ENCODE data around the gene SCUBE3.

Gene SCUBE3

DNA sequence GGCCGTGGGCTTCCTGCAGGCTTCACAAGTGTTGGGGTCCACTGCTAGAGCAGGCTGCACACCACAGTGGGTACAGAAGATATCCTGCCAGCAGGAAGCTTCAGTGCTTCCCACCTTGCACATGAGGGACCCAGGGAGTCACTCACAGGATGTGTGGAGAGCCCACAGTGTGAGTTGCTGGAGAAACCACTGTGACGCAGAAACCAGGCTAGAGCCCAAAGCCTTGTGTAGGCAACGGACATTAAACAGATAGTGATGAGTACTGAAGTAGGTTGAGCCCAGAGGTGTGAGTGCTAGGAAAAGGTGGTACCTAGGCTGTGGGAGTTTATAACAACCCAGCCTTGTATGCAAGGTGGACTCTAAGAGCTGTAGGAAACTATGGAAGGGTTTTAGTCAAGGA lies 65.0 kb downstream of the SCUBE3 start:
- no peak for DNase-seq

DNA sequence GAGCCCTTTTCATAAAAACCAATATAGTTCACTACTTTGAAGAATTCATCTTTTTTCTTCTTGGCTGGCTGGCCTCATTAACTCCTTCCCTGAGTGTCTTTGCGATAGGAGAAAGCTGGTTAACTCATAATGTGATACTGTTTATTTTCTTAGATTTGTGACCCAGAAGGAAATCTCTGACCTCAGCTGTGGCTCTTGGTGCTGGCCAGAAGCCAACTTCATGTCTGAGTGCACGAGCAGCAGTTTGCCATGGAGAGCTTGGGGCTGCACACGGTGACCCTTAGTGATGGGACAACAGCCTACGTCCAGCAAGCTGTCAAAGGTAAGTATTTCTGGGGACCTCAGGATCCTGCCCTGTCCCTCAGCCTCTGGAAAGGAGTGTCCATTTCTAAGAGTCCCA lies 67.1 kb downstream of the SCUBE3 start:
- no peak for DNase-seq

DNA sequence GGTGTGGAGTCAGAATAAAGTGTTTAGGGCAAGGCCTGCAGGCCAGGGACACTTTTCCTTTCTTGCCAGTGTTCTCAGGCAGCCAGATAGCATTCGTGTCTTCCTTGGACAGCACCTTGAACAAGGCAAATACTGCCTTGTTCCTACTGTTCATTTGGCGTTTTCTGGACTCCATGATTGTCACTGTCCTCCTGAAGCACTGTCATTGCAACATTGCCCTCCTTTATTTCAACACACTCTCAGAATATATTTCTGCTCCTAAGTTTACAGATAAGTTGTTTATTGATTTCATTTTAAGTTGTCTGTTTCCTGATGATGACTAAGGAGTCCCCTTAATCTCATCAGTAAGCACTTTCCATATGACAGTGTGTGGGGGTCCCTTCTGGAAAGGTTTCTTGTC lies 68.7 kb downstream of the SCUBE3 start:
- DNase-seq, result no peak

DNA sequence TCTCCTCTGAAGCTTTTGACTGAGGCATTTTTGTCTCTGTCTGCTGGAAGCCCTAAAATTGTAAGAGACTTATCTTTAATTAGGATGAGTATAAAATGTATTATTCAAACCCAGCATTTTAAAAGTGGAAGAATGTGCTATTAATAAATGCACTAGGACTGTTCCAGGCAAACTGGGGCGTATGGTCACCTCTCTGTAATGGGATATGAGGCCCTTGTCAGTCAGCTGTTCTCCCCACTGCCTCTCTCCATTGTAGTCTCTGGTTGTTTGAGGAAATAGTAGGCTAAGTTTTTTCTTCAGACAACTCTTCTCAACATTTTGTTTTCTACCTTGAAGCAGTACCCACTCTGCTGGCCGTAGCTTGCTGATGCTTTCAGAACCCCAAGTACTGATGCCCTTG lies 69.6 kb downstream of the SCUBE3 start:
- no peak for DNase-seq

DNA sequence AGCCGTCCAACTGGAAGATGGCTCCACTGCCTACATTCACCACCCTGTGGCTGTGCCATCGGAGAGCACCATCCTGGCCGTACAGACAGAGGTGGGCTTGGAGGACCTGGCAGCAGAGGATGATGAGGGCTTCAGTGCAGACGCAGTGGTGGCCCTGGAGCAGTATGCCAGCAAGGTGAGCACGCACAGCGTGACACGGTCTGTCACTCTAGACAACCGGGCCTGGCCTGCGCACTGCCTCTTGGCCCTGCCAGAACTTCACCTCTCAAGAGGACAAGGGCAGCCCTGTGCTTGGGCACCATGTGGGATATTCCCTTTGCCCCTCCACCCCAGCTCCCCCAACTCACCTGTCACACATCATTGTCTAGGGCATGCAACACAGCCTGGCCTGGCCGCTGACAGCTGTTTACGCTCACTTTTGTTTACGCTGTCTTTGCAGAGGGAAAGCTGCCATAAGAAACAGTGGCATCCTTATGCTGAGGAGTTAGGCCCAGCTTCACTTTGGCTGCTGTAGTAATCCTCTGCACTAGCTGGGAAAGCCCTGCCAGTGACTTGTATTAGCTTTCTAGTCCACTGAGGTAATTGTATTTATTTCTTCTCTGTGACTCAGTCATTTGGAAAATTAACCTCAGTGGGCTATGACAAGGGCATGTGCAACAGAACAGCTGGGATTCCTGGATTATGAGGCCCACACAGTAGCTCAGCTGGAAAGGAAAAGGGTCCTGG lies 74.1 kb downstream of the SCUBE3 start:
- DNase-seq, result no peak

DNA sequence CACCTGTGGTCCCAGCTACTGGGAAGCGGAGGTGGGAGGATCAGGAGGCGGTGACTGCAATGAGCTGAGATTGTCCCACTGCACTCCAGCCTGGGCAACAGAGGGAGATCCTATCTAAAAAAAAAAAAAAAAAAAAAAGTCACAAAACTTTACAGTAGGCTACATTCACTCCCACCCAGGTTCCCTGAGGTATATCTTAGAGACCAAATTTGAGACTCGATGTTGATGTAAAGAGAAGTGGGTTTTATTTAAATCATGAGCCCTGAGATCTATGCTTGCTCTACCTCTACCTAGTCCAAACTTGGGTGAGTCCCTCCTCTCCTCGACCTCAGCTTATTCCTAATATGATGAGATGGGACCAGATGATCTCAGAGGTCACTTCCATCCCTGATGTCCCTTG lies 75.1 kb downstream of the SCUBE3 start:
- DNase-seq, result no peak

DNA sequence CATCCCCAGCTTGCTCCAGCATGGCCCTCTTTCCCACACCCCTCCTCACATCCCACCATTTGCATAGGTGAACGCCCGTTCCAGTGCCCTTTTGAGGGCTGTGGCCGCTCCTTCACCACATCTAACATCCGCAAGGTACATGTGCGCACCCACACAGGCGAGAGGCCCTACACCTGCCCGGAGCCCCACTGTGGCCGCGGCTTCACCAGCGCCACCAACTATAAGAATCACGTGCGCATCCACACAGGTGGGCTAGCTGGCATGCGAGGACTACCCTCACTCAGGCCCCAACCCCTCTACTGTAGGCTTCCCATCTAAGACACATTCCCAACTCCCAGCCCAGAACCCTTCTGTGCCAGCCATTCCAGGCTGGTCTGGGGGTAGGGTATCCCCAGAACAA lies 77.7 kb downstream of the SCUBE3 start:
- no peak for DNase-seq

DNA sequence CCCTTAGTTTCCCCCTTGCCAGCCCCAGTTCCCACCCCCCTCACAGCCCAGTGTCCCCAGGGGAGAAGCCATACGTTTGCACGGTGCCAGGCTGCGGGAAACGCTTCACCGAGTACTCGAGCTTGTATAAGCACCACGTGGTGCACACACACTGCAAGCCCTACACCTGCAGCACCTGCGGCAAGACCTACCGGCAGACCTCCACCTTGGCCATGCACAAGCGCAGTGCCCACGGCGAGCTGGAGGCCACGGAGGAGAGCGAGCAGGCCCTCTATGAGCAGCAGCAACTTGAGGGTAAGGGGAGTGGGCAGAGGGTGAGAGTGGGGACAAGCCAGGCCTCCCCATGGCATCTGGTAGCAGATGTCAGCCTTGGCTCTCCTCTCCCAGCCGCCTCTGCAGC lies 78.7 kb downstream of the SCUBE3 start:
- DNase-seq, result no peak

DNA sequence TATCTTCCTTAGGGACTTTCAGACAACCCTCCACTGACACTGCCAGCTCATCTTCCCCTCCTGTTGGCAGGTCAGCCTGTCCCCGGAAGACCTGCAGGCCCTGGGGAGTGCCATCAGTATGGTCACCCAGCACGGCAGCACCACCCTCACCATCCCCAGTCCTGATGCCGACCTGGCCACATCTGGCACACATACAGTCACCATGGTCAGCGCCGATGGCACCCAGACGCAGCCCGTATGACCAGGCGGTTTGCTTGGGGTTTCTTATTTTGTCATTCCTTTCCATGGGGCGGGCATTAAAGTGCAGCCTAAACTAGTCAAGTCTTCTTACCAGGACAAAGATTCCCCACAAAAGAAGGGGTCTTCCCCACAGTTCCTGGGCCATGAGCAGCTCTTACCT lies 79.9 kb downstream of the SCUBE3 start:
- DNase-seq, result no peak

DNA sequence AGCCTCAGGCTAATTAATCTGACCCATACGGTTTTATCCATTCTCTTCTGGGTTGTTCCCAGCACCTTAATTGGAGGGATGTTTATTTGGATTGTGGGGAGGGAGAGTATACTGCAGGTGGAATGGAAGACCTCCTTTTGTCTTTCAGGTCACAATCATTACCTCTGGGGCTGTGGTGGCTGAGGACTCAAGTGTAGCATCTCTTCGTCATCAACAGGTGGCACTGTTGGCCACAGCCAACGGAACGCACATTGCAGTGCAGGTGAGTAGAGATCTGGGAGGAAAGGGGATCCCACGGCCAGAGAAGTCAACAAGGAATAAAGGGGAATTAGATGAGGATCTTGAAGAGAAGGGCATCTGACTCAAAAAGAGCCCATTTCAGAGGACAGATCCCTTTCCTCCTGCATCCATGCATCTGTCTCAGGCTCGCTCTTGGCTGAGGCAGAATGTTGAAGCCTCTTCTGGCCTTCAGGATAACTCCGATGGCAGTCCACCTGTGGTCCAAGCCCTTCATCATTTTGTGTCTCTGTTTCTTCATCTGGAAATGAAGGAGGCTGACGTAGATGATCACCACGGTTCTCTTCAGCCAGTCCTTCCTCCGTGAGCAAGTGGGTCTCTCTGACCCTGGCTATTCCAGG lies 80.7 kb downstream of the SCUBE3 start:
- DNase-seq, result peak; percentile 28

DNA sequence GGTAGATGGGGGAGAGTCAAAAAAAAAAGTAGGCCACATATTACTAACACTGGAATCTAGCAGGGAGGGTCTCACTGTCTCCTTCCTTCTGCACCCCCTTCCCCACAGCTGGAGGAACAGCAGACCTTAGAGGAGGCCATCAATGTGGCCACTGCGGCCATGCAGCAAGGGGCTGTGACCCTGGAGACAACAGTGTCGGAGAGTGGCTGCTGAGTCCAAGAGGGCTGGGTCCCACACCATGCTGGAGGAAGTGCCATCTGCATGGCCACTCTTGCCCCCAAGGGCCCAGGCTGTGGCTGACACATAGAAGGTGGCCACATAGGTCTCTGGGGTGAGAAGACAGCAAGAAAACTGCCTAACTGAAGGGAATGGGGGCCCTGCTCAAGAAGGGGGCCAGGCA lies 81.3 kb downstream of the SCUBE3 start:
- no peak for DNase-seq

DNA sequence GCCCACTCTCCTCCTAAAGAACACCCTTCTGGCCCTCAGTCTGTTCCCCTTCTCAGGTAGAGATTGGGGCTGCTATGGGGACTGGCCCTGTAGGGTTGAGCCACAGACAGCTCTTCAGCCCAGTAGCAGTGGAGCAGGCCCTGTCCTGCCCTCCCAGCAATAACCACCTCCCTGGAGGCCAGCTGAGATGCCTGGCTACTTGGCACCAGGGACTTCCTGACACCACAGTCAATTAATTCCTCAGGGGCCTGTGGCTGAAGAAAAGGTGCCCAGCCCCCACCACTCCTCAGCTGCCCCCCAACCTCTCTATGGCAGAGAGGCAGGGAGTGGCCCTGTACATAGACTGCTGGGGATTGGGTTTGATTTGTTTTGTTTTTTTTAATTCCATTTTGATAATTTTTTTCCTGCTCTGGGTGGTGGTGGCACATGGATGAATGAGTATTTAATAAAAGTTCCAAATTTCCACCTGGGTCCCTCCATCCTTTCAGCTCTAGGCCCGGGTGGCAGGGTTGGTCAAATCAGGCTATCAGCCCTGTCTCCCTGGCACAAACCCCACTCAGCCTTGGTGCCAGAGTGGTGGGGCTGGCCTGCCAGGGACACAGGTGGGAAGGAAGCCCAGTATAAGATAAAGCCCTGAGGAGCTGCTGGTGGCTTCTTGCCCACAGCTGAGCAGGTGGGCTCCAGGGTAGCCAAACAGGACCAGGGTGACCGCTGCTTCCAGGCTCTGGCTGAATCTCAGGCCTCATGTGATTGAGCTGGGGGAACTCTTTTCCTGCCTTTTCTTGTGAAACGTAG lies 82.0 kb downstream of the SCUBE3 start:
- no peak for DNase-seq

DNA sequence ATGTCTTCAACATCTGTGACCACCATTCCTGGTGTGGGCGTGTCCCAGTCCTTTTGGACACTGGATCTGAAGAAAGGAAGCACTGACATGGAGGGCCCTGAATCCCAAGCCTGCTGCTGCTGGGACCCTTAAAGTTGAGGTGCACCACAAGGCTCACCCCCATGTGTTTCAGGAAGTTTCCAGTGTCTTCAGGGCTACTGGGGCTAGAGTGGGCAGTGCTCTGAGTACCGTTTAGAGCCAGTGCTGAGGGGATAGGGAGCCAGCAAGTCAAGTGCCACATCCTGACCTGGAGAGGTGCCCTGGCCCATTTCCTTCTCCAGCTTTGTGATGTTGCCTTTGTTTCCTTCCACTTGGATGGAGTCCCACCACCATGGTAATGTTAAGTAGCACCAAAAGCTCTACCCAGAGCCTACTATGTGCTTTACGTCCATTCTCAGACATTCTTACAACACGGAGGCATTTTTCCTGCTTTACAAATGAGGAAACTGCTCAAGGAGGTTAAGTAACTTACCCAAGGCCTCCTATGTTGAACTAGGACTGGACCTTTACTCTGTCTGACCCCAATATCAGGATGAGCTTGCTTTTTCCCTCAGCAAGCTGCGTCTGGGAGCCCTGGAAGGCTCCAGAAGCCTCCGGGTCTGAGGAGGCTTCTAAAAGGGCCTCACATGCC lies 83.3 kb downstream of the SCUBE3 start:
- DNase-seq, result no peak

DNA sequence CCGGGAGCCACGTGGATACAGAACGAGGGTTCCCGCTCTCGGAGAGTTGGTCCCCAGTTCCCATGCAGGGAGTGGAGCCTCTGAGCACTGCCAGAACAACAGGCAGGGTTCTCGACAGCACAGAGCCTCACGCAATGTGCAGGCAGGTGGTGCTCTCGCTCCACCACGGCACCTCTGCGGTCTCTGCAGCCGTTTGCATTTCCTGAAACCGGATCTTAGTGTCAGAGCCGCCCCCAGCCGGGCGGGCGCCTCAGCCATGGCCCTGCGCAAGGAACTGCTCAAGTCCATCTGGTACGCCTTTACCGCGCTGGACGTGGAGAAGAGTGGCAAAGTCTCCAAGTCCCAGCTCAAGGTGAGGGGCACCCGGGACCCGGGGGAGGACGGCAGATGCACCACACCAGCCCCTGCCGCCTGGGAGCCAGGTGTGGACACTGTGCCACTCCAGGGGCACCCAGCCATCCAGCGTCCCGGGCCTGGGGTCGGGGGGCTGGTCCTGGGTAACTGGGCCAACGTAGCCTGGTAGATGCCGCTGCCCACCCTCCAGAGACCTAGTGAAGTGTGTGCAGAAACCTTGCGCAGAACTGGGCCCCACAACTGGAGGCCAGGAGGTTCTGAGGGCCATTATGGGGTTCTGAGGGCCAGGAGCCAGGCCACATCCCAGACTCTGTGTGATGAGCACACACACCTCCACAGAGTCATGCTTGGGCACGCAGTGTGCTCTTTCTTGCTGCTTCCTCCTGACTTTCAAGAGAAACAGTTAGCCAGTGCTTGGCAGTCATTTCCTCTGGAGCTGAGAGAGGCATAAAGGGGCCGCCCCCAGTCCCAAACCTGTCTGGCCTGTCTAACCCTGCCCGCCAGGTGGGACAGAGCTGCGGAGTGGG lies 84.1 kb downstream of the SCUBE3 start, which contains the start of gene DEF6:
Gene DEF6 (plus strand): TSS at position 218 of the 881 bp plus-strand sequence. CDS start 39 bp downstream, at position 257.
- DNase-seq, result peak; percentile 77

DNA sequence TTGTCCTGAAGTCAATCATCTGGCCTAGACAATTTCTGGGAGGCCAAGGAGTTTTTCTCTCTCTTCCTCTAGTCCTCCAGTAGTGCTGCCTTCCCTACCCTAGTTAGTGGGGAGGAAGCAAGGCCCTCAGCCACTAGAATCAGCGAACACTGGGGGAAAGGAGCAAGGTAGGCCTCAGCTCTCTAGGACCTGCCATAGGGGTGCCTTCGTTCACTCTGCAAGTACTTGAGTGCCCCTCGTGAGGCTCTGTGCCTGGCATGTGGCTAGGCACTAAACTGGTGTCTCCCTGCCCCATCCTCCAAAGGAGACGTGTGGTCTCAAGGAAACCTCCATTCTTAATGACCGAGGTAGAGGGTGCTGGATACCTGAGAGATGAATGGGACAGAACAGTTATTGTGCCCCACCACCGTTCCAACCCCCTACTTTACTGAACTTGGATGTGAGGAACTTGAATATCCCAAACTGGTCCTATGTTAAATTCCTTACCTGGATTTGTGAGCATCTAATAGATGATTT lies 84.9 kb downstream of the SCUBE3 start:
- no peak for DNase-seq

DNA sequence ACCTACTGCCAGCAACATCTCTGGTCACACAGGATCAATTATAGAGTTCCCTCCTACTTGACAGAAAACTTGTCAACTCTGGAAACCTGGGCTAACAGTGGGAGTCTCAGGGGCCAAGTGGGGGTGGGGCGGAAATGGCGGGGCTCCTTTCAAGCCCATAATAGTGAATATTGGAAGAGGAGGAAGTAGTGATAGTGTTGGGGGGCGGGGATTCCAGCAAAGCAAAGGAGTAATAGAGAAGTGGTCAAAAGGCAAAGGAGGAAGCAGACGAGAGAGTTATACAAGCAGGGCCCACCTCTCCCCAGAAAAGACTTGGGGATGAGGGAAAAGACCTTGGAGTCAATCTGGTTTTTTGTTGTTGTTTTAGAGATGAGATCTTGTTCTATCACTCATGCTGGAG lies 85.9 kb downstream of the SCUBE3 start:
- DNase-seq, result peak; percentile 6

DNA sequence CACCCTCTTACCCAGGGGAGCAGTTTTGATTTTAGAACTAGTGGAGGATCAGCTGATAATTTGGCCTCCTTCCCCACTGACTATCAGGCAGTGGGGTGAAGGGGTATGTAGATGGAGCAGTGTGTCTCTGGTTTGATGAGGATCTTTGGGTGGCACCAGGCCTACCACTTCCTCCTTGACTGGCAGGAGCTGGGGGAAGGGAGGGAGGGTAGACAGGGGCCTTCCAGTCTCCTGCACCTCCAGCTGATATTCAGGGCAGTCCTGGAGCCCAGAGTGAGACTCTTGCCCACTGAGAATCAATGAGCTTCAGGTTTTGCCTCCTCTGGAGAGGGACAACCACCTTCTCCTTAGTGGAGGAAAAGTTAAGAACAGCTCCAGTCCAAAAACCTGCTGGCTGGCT lies 87.1 kb downstream of the SCUBE3 start:
- no peak for DNase-seq

Data from effector CD8-positive, alpha-beta T cell (primary cell).